AG10803 (cell line): ENCODE results near the gene REXO1.

Source experiments
- DNase-seq: peaks from one replicate; pipeline ENCODE4 v3.0.0; 2010; ENCODE audit warnings: low read depth
- H3K4me3 ChIP-seq: 2 replicates; pipeline ENCODE4 v1.5.1; 2011; ENCODE audit warnings: mild to moderate bottlenecking, low read length, control low read depth
- CTCF ChIP-seq: conservative IDR thresholded peaks from 2 replicates; pipeline ENCODE4 v1.5.1; 2011; ENCODE audit warnings: mild to moderate bottlenecking, low read length, control low read depth, inconsistent platforms

The REXO1 gene

GRCh38 chr19:1847684-1848398 is 442 bp downstream of the REXO1 start:
- peak overlapping the region; percentile 96 for H3K4me3 ChIP-seq
- peak; percentile 32 for DNase-seq
- TF ChIP-seq CTCF: no peak

- TF ChIP-seq CTCF: no peak
- peak; percentile 20 for DNase-seq
- H3K4me3 ChIP-seq: peak overlapping the region; percentile 96
Observed at GRCh38 chr19:1847348-1847683, 967 bp downstream of the REXO1 start.

- DNase-seq: no peak
- peak overlapping the region; percentile 96 for H3K4me3 ChIP-seq
- TF ChIP-seq CTCF: no peak
Observed at GRCh38 chr19:1846517-1847204, 1.6 kb downstream of the REXO1 start.

- H3K4me3 ChIP-seq: no peak overlapping the region
- no peak for DNase-seq
- no peak for TF ChIP-seq CTCF
Observed at GRCh38 chr19:1845642-1846041, 2.6 kb downstream of the REXO1 start.

- DNase-seq: no peak
- TF ChIP-seq CTCF: no peak
Observed at GRCh38 chr19:1845125-1845515, 3.2 kb downstream of the REXO1 start.

GRCh38 chr19:1844513-1845124 is 3.7 kb downstream of the REXO1 start:
- no peak overlapping the region for H3K4me3 ChIP-seq
- no peak for DNase-seq
- TF ChIP-seq CTCF: no peak

More at GRCh38 chr19:1845125-1845515, 3.2 kb downstream of the REXO1 start:
- H3K4me3 ChIP-seq: no peak overlapping the region
